Stimulated activated CD8-positive, alpha-beta memory T cell treated with anti-CD3 and anti-CD28 coated beads, Interleukin-7, amount 100 ng/mL, for 24 hours (primary cell): Measurements from ENCODE around the gene NFIB.

Experiments used
- DNase-seq: peaks from one replicate; pipeline ENCODE4 v3.0.0-alpha.2; 2020; ENCODE audit warnings: low read depth

The NFIB gene

GRCh38 chr9:14212697-14213420, 101.1 kb downstream of the NFIB start:
- no peak for DNase-seq

GRCh38 chr9:14212077-14212476, 101.9 kb downstream of the NFIB start:
- no peak for DNase-seq

GRCh38 chr9:14211564-14211963, 102.4 kb downstream of the NFIB start:
- no peak for DNase-seq

GRCh38 chr9:14210428-14210827, 103.5 kb downstream of the NFIB start:
- no peak for DNase-seq

GRCh38 chr9:14209399-14210345, 104.3 kb downstream of the NFIB start:
- no peak for DNase-seq

- no peak for DNase-seq
These were observed 106.5 kb downstream of the NFIB start for GRCh38 chr9:14207352-14207995.

- DNase-seq = no peak
These were observed 108.5 kb downstream of the NFIB start for GRCh38 chr9:14205463-14205862.

- no peak for DNase-seq
These were observed 110.4 kb downstream of the NFIB start for GRCh38 chr9:14203356-14204056.

- no peak for DNase-seq
These were observed 115.0 kb downstream of the NFIB start for GRCh38 chr9:14198841-14199455.

- DNase-seq = no peak
These were observed 115.7 kb downstream of the NFIB start for GRCh38 chr9:14198047-14198840.

GRCh38 chr9:14197325-14197858, 116.5 kb downstream of the NFIB start:
- no peak for DNase-seq

- DNase-seq = no peak
These were observed 120.5 kb downstream of the NFIB start for GRCh38 chr9:14193328-14193990.

- DNase-seq = no peak
These were observed 121.4 kb downstream of the NFIB start for GRCh38 chr9:14192556-14192955.

- DNase-seq = no peak
These were observed 122.4 kb downstream of the NFIB start for GRCh38 chr9:14191512-14191911.

GRCh38 chr9:14190240-14190639, 123.7 kb downstream of the NFIB start:
- DNase-seq = no peak

- DNase-seq = no peak
These were observed 124.4 kb downstream of the NFIB start for GRCh38 chr9:14189578-14189977.

GRCh38 chr9:14189146-14189545, 124.8 kb downstream of the NFIB start:
- DNase-seq = no peak

GRCh38 chr9:14188538-14188937, 125.4 kb downstream of the NFIB start:
- no peak for DNase-seq

- DNase-seq = no peak
These were observed 125.9 kb downstream of the NFIB start for GRCh38 chr9:14188011-14188410.

- DNase-seq = no peak
These were observed 127.8 kb downstream of the NFIB start for GRCh38 chr9:14186096-14186495.
